HepG2 (cell line): Measurements from ENCODE around the gene LCA5. TPM values are rescaled to one million over a fixed set of nuclear protein-coding genes. Genes with fewer than 3 reads are reported as not detected.
A peak's percentile ranks its signal among the peaks of the same experiment; 100 is the strongest.

Source experiments
- ATAC-seq: fragments of 200-7000 bp; cut with Tn5 transposase; 3 replicates; pipeline ENCODE4 v1.9.1; 2020; ENCODE audit warnings: mild to moderate bottlenecking, moderate library complexity
- BruUV-seq: library from RNA; stranded (reverse); fragments of 400-500 nt; replicated peaks from 2 replicates; lab custom pipeline; 2021; lab: Mats Ljungman, UMichigan
- CTCF ChIA-PET: fragments of 300-600 bp; formaldehyde crosslinking; extraction: SDS; loops from one replicate; lab custom pipeline; 2021; ENCODE audit warnings: low total read pairs, inconsistent platforms, low intra/inter-chr PET ratio; lab: Yijun Ruan, JAX
- POLR2A ChIA-PET: fragments of 350-600 bp; sonication (Branson Sonifier 250); formaldehyde crosslinking; loops from one replicate; lab custom pipeline; 2020; ENCODE audit warnings: antibody characterized with exemption, inconsistent platforms; lab: Yijun Ruan, JAX
- DNase-seq: peaks from one replicate; pipeline ENCODE4 v3.0.0-alpha.2; 2015; ENCODE audit warnings: low spot score
- FAIRE-seq: peaks from 3 replicates; lab custom pipeline; 2011; peaks lifted over from hg19 to GRCh38; lab: Jason Lieb, UNC
- H2AFZ ChIP-seq: one replicate; pipeline ENCODE4 v1.6.1; 2011; ENCODE audit warnings: low read length, inconsistent platforms
- H3K27ac ChIP-seq: fragments of 300-600 bp; 3 replicates; pipeline ENCODE4 v1.8.0; 2011; ENCODE audit warnings: mixed run types, mild to moderate bottlenecking, mixed read lengths, low read length, inconsistent platforms; ENCODE audit not compliant: insufficient read depth; ENCODE audit errors: extremely low read length
- H3K27me3 ChIP-seq, 2 experiments: fragments of 200-600 bp in 1 of 2; 2 replicates in 1 of 2; 3 replicates in 1 of 2; pipeline versions ENCODE4 v1.6.0 to v1.8.0; 2011; ENCODE audit warnings: low read length in 2 of 2, mild to moderate bottlenecking in 2 of 2, moderate library complexity in 2 of 2, inconsistent platforms in 1 of 2; ENCODE audit not compliant: insufficient read depth in 2 of 2, control insufficient read depth in 1 of 2
- H3K36me3 ChIP-seq, 2 experiments: fragments of 200-600 bp in 1 of 2; replicated peaks in 1 of 2; 2 replicates in 1 of 2; 3 replicates in 1 of 2; pipeline versions ENCODE4 v1.5.1 to v1.8.0; 2011; ENCODE audit warnings: low read length in 2 of 2, inconsistent platforms in 1 of 2; ENCODE audit not compliant: insufficient read depth in 2 of 2, control insufficient read depth in 1 of 2
- H3K4me1 ChIP-seq: 2 replicates; pipeline ENCODE4 v1.5.1; 2012; ENCODE audit warnings: low read length, inconsistent platforms; ENCODE audit not compliant: insufficient read depth
- H3K4me2 ChIP-seq: 2 replicates; pipeline ENCODE4 v1.6.0; 2011; ENCODE audit warnings: low read depth, low read length, inconsistent platforms
- H3K4me3 ChIP-seq, 3 experiments: fragments of 200-600 bp in 1 of 3; sonication (generic), shearing (Covaris generic) in 1 of 3; replicated peaks in 1 of 3; 2 replicates each; pipeline ENCODE4 v1.5.1; 2011 to 2016; ENCODE audit warnings: low read length in 3 of 3, inconsistent platforms in 2 of 3, low read depth in 2 of 3, mild to moderate bottlenecking in 2 of 3, control low read depth in 1 of 3, mixed read lengths in 1 of 3; ENCODE audit not compliant: insufficient read depth in 1 of 3
- H3K79me2 ChIP-seq: one replicate; pipeline ENCODE4 v1.6.1; 2011; ENCODE audit warnings: low read length, inconsistent platforms; ENCODE audit not compliant: insufficient read depth
- H3K9ac ChIP-seq: 2 replicates; pipeline ENCODE4 v1.6.0; 2011; ENCODE audit warnings: mild to moderate bottlenecking, low read depth, low read length, inconsistent platforms; ENCODE audit not compliant: insufficient read depth
- H3K9me3 ChIP-seq: 2 replicates; pipeline ENCODE4 v1.5.1; 2012; ENCODE audit warnings: mild to moderate bottlenecking, low read length
- H4K20me1 ChIP-seq: 2 replicates; pipeline ENCODE4 v1.6.0; 2011; ENCODE audit warnings: inconsistent platforms, mild to moderate bottlenecking, low read length, moderate library complexity; ENCODE audit not compliant: insufficient read depth
- AHDC1 ChIP-seq: sonication (generic); formaldehyde crosslinking; IDR thresholded peaks from 2 replicates; pipeline ENCODE4 v1.5.1; 2020; ENCODE audit warnings: mild to moderate bottlenecking, missing genetic modification reagents, borderline replicate concordance
- ARHGAP35 ChIP-seq: sonication (generic); formaldehyde crosslinking; IDR thresholded peaks from 2 replicates; pipeline ENCODE4 v1.9.0; 2022; ENCODE audit warnings: mild to moderate bottlenecking, inconsistent platforms, moderate library complexity, missing genetic modification reagents, borderline replicate concordance
- HMGXB4 ChIP-seq, 2 experiments: sonication (generic) in 1 of 2; formaldehyde crosslinking in 1 of 2; IDR thresholded peaks; 2 replicates each; pipeline versions ENCODE4 v1.4.0 to v1.6.1; 2018 to 2020; ENCODE audit warnings: missing genetic modification reagents in 2 of 2, borderline replicate concordance in 1 of 2, low read depth in 1 of 2, mild to moderate bottlenecking in 1 of 2, missing biosample characterization in 1 of 2
- MAFK ChIP-seq, 2 experiments: IDR thresholded peaks in 1 of 2; conservative IDR thresholded peaks in 1 of 2; 2 replicates each; pipeline ENCODE4 v1.6.1; 2011; ENCODE audit warnings: improper control_type of control experiment in 2 of 2, low read length in 2 of 2
- PAF1 ChIP-seq: IDR thresholded peaks from 2 replicates; pipeline ENCODE4 v1.6.1; 2016; ENCODE audit warnings: missing genetic modification reagents, missing compliant biosample characterization
- SETDB1 ChIP-seq: sonication (generic); formaldehyde crosslinking; IDR thresholded peaks from 2 replicates; pipeline ENCODE4 v1.5.1; 2020; ENCODE audit warnings: missing genetic modification reagents, mild to moderate bottlenecking, borderline replicate concordance
- ZEB1 ChIP-seq: IDR thresholded peaks from 2 replicates; pipeline ENCODE4 v1.6.1; 2012; ENCODE audit warnings: mild to moderate bottlenecking, low read depth, inconsistent platforms; ENCODE audit not compliant: insufficient replicate concordance
- ZGPAT ChIP-seq: IDR thresholded peaks from 2 replicates; pipeline ENCODE4 v1.6.1; 2016; ENCODE audit warnings: mild to moderate bottlenecking
- ZSCAN5A ChIP-seq: sonication (generic); formaldehyde crosslinking; IDR thresholded peaks from 2 replicates; pipeline ENCODE4 v1.8.0; 2022; ENCODE audit warnings: mild to moderate bottlenecking, missing genetic modification reagents, borderline replicate concordance
- WGBS: methylation state at CpG from one replicate; pipeline ENCODE4 v1.1.6; 2017; ENCODE audit warnings: low lambda C conversion rate; 5-methylcytosine and 5-hydroxymethylcytosine counted together
- in situ Hi-C: cut with HindIII; loops from 2 replicates; pipeline ENCODE4 v1.10.0; 2017; ENCODE audit warnings: low pct_unique_long_range_greater_than_20kb; ENCODE audit not compliant: extremely low pct_ligation_motif_present
- intact Hi-C: fragments of 100-400 bp; cut with micrococcal nuclease; formaldehyde crosslinking; loops from one replicate; pipeline ENCODE4 v1.10.0; 2022; ENCODE audit not compliant: unreplicated experiment
- polyA plus RNA-seq, 8 experiments: library from polyadenylated mRNA; depleted of rRNA in 3 of 8; stranded (reverse) in 7 of 8; unstranded in 1 of 8; fragments of >200 nt; fragmentation: Illumina TruSeq in 4 of 8; extraction: Trizol in 4 of 8; gene quantifications; 2 replicates each; pipeline versions ENCODE4 v1.2.1 to v1.2.3, GENCODE V29; 2011 to 2016; ENCODE audit warnings: low read depth in 4 of 8, missing spikeins in 1 of 8, mixed read lengths in 1 of 8; ENCODE audit not compliant: insufficient read depth in 1 of 8
- total RNA-seq, 5 experiments: library from RNA; depleted of rRNA; stranded (reverse); fragments of >200 nt; fragmentation: Illumina TruSeq; extraction: Trizol; gene quantifications; 2 replicates each; pipeline ENCODE4 v1.2.3, GENCODE V29; 2016; ENCODE audit warnings: low read depth in 1 of 5

The LCA5 gene
- total and polyA plus RNA-seq, 2 of the 13 experiments (the other 11 are each of a cell fraction or from before 2014, with no cell fraction given): 0.84 to 4.6 TPM

- in situ Hi-C loops (loop anchor here (5.0 kb wide), 3 partner anchors 37 to 147 kb away; no protein-coding TSS in a partner anchor), intact Hi-C loops (loop anchor here (1.0 to 5.0 kb wide), 4 partner anchors 33 to 143 kb away; partner anchors contain the start of gene LCA5)
- Histone ChIP-seq H2AFZ (no peak overlapping the region), H3K36me3 (no peaks in the 10 kb centered on the region), H3K4me3 (no peak overlapping the region), H4K20me1 (no peaks in the 10 kb centered on the region), H3K27ac (peak overlapping the region; percentile 34), H3K9me3 (no peaks in the 10 kb centered on the region), H3K4me1 (peaks cover 41% of the 10 kb centered on the region), H3K79me2 (no peaks in the 10 kb centered on the region), H3K9ac (no peak overlapping the region), H3K27me3 (no peaks in the 10 kb centered on the region), H3K4me2 (peak overlapping the region; percentile 21; the same call in 1 of the 2 replicates)
- ChIA-PET CTCF (interaction anchor here (1.1 to 2.5 kb wide), 4 partner anchors 78 to 143 kb away, joined by 3 to 23 read pairs (median 7); no protein-coding TSS in a partner anchor), POLR2A (interaction anchor here (2.1 kb wide), 1 partner anchor 60 kb away, joined by 5 read pairs; the partner anchor contains the start of gene SH3BGRL2)
- ATAC-seq (peak; percentile 77), FAIRE-seq (peak; percentile 64), DNase-seq (peak; percentile 57)
- WGBS: 14% methylated on average over 3 of the region's 3 CpGs
- no TSS peak for BruUV-seq
- no peak for TF ChIP-seq ARHGAP35 (CRISPR knock-in tag)
- TF ChIP-seq SETDB1 (CRISPR knock-in tag): no peak
- 0 out of 4 replicates have a peak, but pooled peaks of 1 of the 2 experiments have one; percentile 1 for TF ChIP-seq MAFK (conservative IDR thresholded peaks at IDR 0.05 in 1 of 2, IDR thresholded peaks at IDR 0.05 in 1 of 2; ENCODE audit: low read length in 2 of 2)
- TF ChIP-seq ZSCAN5A (CRISPR knock-in tag): no peak
- TF ChIP-seq ZGPAT (CRISPR knock-in tag): no peak
- TF ChIP-seq AHDC1 (CRISPR knock-in tag): no peak
- TF ChIP-seq PAF1 (CRISPR knock-in tag): no peak
- peak; percentile 44 for TF ChIP-seq ZEB1
- TF ChIP-seq HMGXB4 (CRISPR knock-in tag; IDR thresholded peaks at IDR 0.05; ENCODE audit: borderline replicate concordance in 1 of 2, low read depth in 1 of 2): 0 out of 4 replicates have a peak, but pooled peaks of 1 of the 2 experiments have one; percentile 25
Measured at GRCh38 chr6:79570129-79571029, 33.1 kb upstream of the LCA5 start.
